Mucosa of descending colon (tissue), 3 donors: ENCODE measurements around the gene DENND4A. TPM values are rescaled to one million over a fixed set of nuclear protein-coding genes. Genes with fewer than 3 reads are reported as not detected.

ENCODE experiments used
- ATAC-seq: fragments of 200-7000 bp; cut with Tn5 transposase; one replicate; pipeline ENCODE4 v1.9.1; 2020; ENCODE audit warnings: mild to moderate bottlenecking, moderate library complexity
- DNase-seq, 3 donors: peaks; one replicate each; pipeline ENCODE4 v3.0.0-alpha.2; 2020
- H3K36me3 ChIP-seq: fragments of 200-600 bp; one replicate; pipeline ENCODE4 v1.8.0; 2021; ENCODE audit warnings: low read depth, mild to moderate bottlenecking
- H3K4me1 ChIP-seq: fragments of 200-600 bp; one replicate; pipeline ENCODE4 v1.8.0; 2021; ENCODE audit warnings: low read depth, mild to moderate bottlenecking
- H3K4me3 ChIP-seq: fragments of 200-600 bp; one replicate; pipeline ENCODE4 v1.8.0; 2021; ENCODE audit warnings: mild to moderate bottlenecking
- H3K9me3 ChIP-seq: fragments of 200-600 bp; one replicate; pipeline ENCODE4 v1.8.0; 2021; ENCODE audit warnings: mild to moderate bottlenecking
- intact Hi-C, 2 donors: fragments of 100-400 bp; cut with DNase I in 1 of 2; cut with micrococcal nuclease in 1 of 2; formaldehyde crosslinking; loops; one replicate each; pipeline versions ENCODE4 v1.11.0 to v1.11.1; 2022; cut with DNase I, micrococcal nuclease
- total RNA-seq, 3 donors: library from RNA; stranded (reverse); fragmentation: NEBNext Ultra II Directional in 2 of 3; extraction: Animal tissue kit (Norgen Biotek cat#: 25700) in 2 of 3; gene quantifications; one replicate each; pipeline versions ENCODE4 v1.2.1 to v1.2.4, GENCODE V29; 2021 to 2023
- TF ChIP-seq, protein P1 (sequence below): fragments of 200-600 bp; IDR thresholded peaks from one replicate; pipeline ENCODE4 v1.8.0; 2022; ENCODE audit warnings: antibody characterized with exemption, mild to moderate bottlenecking
- donor health status: DM: no; HTN: no; CAD: no; lungs with moderate emphysema.
- donor health status: DM: no; HTN: no; CAD: no.
- donor health status: DM: no; HTN: yes; CAD: no.

The DENND4A gene
- total RNA-seq, 3 donors from 2014 or later, result 20.3 to 34.7 (median 20.7) TPM

DNA sequence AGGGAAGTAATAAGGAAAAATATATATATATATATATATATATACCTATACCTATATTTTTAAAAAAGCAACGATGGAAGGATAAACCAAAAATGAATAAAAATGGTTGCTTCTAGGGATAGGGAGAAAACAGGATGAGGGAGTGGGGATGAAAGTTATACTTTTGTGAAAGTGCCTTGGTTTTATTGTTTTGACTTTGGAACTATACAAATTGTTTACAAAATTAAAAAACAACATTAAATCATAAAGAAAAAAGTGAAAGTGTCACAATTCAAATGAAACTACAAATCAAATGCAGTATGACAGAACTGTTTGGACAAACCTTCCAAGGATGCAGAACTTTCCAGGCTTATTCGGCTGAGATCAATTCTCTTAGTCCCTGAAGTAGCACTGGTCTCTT, 116.0 kb downstream of the DENND4A start:
- no peak for DNase-seq
- TF ChIP-seq, protein P1, sequence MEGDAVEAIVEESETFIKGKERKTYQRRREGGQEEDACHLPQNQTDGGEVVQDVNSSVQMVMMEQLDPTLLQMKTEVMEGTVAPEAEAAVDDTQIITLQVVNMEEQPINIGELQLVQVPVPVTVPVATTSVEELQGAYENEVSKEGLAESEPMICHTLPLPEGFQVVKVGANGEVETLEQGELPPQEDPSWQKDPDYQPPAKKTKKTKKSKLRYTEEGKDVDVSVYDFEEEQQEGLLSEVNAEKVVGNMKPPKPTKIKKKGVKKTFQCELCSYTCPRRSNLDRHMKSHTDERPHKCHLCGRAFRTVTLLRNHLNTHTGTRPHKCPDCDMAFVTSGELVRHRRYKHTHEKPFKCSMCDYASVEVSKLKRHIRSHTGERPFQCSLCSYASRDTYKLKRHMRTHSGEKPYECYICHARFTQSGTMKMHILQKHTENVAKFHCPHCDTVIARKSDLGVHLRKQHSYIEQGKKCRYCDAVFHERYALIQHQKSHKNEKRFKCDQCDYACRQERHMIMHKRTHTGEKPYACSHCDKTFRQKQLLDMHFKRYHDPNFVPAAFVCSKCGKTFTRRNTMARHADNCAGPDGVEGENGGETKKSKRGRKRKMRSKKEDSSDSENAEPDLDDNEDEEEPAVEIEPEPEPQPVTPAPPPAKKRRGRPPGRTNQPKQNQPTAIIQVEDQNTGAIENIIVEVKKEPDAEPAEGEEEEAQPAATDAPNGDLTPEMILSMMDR, result no peak
- intact Hi-C loops, result no loop called here
- Histone ChIP-seq H3K36me3 (no peaks in the 10 kb centered on the region), H3K9me3 (no peaks in the 10 kb centered on the region), H3K4me1 (no peaks in the 10 kb centered on the region), H3K4me3 (no peak overlapping the region)
- no peak for ATAC-seq

DNA sequence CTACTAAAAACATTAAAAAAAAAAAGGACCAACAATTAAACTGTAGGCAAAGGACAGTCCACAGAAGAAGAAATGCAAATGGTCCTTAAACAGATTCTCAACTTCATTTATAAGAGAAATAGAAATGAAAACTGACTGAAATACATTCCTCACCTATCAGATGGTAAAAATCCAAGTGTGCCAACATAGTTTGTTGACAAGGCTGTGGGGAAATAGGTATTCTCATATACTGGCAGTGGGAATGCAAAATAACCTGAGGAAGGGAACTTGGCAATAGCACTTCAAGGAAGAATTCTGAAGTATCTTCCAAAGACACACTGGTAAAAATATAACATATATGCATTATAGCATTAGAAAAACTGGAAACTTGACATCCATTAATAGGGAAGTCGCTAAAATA, 116.5 kb downstream of the DENND4A start:
- ATAC-seq (no peak), DNase-seq (no peak)
- TF ChIP-seq, protein P1, result no peak
- Histone ChIP-seq H3K4me1 (no peaks in the 10 kb centered on the region), H3K4me3 (no peak overlapping the region), H3K9me3 (no peaks in the 10 kb centered on the region), H3K36me3 (no peaks in the 10 kb centered on the region)
- intact Hi-C loops, result no loop called here

DNA sequence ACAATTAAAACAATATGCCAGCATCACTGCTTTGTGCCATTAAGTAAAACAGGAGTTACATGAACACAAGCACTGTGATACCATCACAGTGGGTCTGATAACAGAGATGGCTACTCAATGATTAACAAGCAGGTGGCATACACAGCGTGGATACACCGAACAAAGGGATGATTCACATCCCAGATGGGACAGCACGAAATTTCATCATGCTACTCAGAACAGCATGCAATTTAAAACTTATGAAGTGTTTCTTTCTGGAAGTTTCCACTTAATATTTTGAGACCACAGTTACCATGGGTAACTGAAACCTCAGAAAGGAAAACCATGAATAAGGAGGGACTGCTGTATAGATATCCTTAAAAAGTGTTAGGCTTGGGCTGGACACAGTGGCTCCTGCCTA, 125.8 kb downstream of the DENND4A start:
- H3K36me3 ChIP-seq, result no peaks in the 10 kb centered on the region
- ATAC-seq (no peak), DNase-seq (no peak)
- intact Hi-C loops, result no loop called here
- no peaks in the 10 kb centered on the region for H3K9me3 ChIP-seq
- H3K4me3 ChIP-seq, result no peak overlapping the region
- H3K4me1 ChIP-seq, result no peaks in the 10 kb centered on the region
- TF ChIP-seq, protein P1, result no peak

DNA sequence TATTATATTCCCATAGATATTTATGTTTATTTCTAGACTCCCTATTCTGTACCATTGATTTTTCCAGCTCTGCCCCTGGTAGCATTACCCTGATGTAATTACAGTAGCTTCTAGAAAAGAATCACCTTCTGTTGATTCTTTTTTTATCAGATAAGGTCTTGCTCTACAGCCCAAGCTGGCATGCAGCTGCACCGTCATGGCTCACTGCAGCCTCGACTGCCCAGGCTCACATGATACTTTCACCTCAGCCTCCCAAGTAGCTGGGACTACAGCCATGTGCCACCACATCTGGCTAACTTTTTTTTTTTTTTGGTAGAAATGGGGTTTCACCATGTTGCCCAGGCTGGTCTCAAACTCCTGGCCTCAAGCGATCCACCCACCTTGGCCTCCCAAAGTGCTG, 128.6 kb downstream of the DENND4A start:
- no peak overlapping the region for H3K4me3 ChIP-seq
- ATAC-seq (no peak), DNase-seq (no peak)
- H3K36me3 ChIP-seq, result no peaks in the 10 kb centered on the region
- TF ChIP-seq, protein P1, result no peak
- H3K9me3 ChIP-seq, result no peaks in the 10 kb centered on the region
- no peaks in the 10 kb centered on the region for H3K4me1 ChIP-seq
- intact Hi-C loops, result no loop called here

DNA sequence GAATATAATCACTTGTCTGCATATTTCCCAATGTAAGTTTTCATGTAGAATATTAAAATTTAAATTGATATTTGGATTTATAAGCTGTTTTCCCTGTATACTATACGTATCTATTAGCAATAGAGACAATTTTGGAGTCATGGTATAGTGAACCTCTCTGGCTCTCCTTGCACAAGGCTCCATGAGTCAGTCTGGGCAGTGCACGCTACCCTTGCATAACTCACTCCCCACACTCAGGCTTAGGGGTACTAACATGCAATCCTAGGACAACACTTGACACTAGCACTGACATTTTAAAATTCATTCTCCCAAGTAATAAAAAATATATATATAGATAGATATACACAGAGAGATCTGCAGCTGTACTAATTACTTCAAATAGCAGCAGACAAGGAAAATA, 131.2 kb downstream of the DENND4A start:
- Histone ChIP-seq H3K4me3 (no peak overlapping the region), H3K9me3 (no peaks in the 10 kb centered on the region), H3K4me1 (no peaks in the 10 kb centered on the region), H3K36me3 (no peaks in the 10 kb centered on the region)
- TF ChIP-seq, protein P1, result no peak
- DNase-seq, result no peak
- ATAC-seq, result no peak
- intact Hi-C loops, result no loop called here

DNA sequence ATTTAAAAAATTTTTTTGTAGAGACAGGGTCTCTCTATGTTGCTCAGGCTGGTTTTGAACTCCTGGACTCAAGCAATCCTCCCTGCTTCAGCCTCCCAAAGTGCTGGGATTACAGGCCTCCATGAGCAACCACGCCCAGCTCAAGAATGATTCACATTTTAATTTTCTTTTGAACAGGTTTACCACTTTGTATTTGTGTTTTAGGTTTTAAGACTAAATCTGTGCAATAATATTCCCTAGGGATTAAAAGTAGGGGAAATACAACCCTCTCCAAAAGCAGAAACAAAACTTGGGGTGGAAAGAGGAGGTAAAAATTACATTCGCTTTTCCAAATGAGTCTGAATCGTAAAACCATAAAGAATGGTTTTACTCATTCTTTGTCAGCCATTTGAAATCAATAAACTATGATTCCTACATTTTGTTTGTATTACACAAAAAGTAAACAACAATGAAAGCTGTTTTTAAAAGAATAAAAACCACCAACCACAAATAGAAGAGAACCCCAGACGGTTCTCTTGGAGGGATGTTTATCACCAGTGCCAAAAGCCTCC, 132.5 kb downstream of the DENND4A start:
- H3K4me3 ChIP-seq, result no peak overlapping the region
- intact Hi-C loops, result no loop called here
- ATAC-seq (no peak), DNase-seq (no peak)
- no peaks in the 10 kb centered on the region for H3K4me1 ChIP-seq
- TF ChIP-seq, protein P1, result no peak
- H3K9me3 ChIP-seq, result no peaks in the 10 kb centered on the region
- no peaks in the 10 kb centered on the region for H3K36me3 ChIP-seq
